AG09309 (cell line): ENCODE measurements around the gene SRSF3.
"Not testable (repeated sequence)": the region's sequence is repeated elsewhere in the genome, so short reads cannot be mapped to it uniquely, and the experiment has no call there.

ENCODE experiments used
- DNase-seq: peaks from one replicate; pipeline ENCODE4 v3.0.0-alpha.2; 2010; ENCODE audit warnings: low read depth
- H3K4me3 ChIP-seq: 2 replicates; pipeline ENCODE4 v1.5.1; 2011; ENCODE audit warnings: mild to moderate bottlenecking, low read depth, low read length, moderate library complexity; ENCODE audit not compliant: control insufficient read depth
- CTCF ChIP-seq: IDR thresholded peaks from 2 replicates; pipeline ENCODE4 v1.5.1; 2011; ENCODE audit warnings: mild to moderate bottlenecking, low read depth, low read length, inconsistent platforms; ENCODE audit not compliant: insufficient read depth, control insufficient read depth; ENCODE audit errors: missing control alignments

SRSF3 gene

GRCh38 chr6:36605143-36605542 is 11.0 kb downstream of the SRSF3 start:
- DNase-seq = no peak
- TF ChIP-seq CTCF = no peak
- no peak overlapping the region for H3K4me3 ChIP-seq

- DNase-seq = no peak
- peak; percentile 3 for TF ChIP-seq CTCF
- no peak overlapping the region for H3K4me3 ChIP-seq
Measured at GRCh38 chr6:36605560-36606391, 11.6 kb downstream of the SRSF3 start.

GRCh38 chr6:36607305-36607682 is 13.1 kb downstream of the SRSF3 start:
- not testable (repeated sequence) for DNase-seq, H3K4me3 ChIP-seq

GRCh38 chr6:36607683-36608386 is 13.7 kb downstream of the SRSF3 start:
- no peak for TF ChIP-seq CTCF
- no peak for DNase-seq
- H3K4me3 ChIP-seq = no peak overlapping the region

- no peak overlapping the region for H3K4me3 ChIP-seq
- no peak for TF ChIP-seq CTCF
- DNase-seq = no peak
Measured at GRCh38 chr6:36608788-36609563, 14.8 kb downstream of the SRSF3 start.

- no peak for DNase-seq
- H3K4me3 ChIP-seq = no peak overlapping the region
Measured at GRCh38 chr6:36609582-36609981, 15.4 kb downstream of the SRSF3 start.

More at GRCh38 chr6:36609582-36609981, 15.4 kb downstream of the SRSF3 start:
- TF ChIP-seq CTCF = no peak
